H4 (cell line): Measurements from ENCODE around the gene GAR1. TPM values are rescaled to one million over a fixed set of nuclear protein-coding genes. Genes with fewer than 3 reads are reported as not detected.
"Not testable (repeated sequence)": the region's sequence is repeated elsewhere in the genome, so short reads cannot be mapped to it uniquely, and the experiment has no call there.

Experiments
- DNase-seq: peaks from one replicate; pipeline ENCODE4 v3.0.0-alpha.2; 2015; ENCODE audit warnings: low spot score
- total RNA-seq: library from RNA; depleted of rRNA; stranded (reverse); fragments of >200 nt; shearing (Covaris generic); gene quantifications from 2 replicates; pipeline ENCODE4 v1.2.3, GENCODE V29; 2014; rRNA removed

GAR1 gene
- total RNA-seq, result 4.1 and 13.7 TPM in 2 replicates

DNA sequence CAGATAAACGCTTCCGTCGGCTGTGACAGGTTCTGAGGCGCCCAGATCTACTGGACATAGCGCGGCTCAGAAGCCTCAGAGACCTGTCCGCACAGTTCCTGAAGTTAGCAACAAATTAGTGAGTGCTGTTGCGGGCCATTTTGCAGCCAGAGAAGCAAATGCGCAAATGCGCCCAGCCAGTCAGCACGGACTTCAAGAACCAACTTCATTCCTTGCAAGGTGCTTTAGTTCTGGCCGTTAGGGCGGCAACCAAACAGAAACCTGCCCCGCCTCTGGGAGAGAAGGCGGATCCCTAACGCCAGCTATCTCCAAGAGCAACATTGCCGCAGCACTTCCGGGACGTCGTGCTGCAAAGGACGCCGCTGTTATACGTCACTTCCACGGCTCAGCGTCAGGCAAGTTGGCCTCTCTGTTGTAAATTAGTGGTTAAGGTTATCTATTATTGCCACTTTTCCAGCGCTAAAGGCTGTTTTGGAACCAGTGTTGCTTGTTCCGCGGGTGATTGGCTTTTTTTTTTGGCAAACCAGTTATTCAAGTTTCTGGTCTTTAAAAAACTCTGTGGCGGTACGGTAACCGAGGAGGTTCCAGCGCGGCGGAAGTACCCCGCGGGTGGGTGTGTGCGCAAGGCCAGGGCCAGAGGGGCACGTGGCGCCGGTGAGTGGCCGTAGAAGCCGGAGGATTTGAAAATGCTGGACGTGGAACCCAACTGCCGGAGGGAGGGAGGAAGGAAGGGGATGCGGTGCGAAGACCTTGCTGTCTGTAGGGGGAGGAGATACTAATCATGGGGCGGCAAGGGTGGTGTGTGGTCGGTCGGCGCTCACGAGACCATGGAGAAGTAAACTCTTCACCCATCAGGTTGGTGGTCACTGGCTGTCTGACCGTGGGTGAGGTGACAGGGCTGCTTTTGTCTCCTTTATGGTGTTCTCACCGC lies at the start of gene GAR1:
TSS of gene GAR1 (plus strand) at position 612 of the 931 bp plus-strand sequence. CDS start 403 bp downstream, outside the sequence.
- peak; percentile 94 for DNase-seq

DNA sequence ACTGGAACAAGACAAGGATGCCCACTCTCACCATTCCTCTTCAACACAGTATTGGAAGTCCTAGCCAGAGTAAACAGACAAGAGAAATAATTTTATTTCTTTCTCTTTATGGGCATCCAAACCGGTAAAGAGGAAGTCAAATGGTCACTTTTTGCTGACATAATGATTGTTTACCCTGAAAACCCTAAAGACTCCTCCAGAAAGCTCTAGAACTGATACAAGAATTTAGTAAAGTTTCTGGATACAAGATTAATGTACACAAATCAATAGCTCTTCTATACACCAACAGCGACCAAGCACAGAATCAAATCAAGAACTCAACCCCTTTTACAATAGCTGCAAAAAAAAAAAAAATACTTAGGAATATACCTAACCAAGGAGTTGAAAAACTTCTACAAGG lies 33.5 kb upstream of the GAR1 start:
- not testable (repeated sequence) for DNase-seq

DNA sequence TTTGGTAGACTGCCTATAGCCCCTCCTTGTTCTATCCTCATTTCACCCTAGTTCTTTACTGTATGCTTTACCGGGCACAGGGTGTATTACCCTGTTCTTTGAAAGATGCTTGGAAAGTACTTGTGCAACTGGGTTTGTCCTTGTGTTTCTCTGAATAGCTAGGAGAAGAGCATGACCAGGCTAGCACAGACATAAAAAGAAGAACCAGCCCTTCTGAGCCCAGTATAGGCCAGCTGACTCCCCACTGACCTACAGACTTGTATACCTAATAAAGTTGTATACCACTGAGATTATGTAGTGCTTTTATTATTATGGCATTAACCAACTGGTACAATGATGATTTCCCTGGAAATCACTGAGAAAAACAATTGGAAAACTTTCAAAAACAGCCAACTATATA lies 28.7 kb upstream of the GAR1 start:
- no peak for DNase-seq

DNA sequence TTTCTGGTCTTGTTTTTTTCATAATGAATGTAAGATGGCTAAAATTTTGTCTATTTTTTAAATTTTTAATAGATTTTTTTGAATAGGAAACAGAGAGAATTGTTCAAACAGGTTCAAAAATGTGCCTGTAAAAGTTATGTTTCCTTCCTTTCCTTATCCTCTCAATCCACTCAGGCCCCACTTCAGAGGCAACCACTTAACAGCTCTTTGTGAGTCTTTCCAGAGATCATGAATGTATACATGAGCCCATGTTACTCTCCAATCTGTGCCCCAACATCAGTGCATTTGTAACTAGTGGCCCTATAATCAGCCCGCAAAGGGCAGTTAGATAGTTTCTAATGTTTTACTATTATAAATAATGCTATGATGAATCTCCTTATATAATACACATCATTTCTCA lies 27.8 kb upstream of the GAR1 start:
- no peak for DNase-seq

DNA sequence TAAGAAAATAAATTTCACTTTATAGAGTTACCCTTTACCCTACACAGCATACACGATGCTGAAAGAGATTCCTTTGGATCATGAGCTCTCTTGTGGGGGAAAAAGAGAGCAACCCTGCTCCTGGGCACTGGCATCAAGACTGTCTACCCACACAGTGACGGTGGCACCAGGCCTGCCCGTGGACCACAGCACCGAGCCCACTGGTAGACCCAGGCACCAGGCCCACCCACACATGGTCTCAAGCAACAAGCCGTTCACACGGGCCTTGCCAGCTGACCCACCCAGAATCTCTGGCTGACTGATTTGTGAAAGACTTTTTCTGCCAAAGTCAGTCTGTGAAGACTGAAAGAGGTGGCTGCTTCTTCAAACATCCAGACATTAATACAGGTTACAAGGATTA lies 20.5 kb upstream of the GAR1 start:
- DNase-seq, result no peak

DNA sequence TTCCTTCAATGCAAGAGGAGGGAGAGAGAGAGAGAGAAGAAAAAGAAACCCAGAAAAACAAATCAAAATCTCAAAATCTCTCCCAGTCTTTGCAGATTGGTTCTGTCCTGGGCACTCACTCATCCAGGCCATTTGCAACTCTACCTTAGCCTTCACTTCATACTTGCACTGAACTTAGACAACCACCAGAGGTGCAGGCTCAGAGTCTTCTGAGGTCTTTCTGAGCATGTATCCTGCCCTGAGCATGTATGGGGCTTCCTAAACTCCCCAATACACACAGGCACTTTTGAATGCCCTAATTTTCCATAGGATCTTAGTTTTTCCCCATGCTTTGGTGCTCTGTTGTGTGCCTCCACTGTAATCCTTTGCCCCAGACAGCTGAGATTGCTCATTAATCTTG lies 16.7 kb upstream of the GAR1 start:
- DNase-seq, result no peak

DNA sequence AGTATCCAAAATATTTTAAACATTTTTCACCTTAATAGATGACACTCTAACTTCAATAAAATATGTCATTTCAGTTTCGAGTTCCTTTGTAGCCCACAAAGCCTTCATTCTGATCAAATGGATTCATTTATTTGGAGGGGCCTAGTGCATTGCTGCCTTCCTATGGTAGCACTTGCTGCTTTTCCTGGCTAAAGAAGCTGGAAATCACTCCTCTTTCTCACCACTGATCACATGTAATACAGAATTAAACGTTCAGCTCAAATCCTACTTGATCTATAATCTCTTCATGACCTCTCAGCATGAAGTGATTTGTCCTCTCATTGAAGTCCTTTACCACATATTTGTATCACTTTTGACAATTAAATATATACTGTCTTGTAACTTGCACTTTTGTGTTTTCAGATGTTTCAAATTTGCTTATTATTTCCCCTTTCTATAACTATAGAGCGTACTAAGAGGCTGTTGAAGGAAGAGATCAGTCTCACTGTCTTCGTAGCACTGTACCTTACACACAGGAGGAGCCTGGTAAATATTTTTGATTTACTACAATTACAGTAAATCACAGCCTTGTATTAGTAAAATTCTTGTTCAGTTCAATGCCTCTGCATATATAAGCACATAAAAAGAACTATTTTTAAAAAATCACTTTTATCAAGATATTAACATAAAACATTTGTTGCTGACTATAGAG lies 14.3 kb upstream of the GAR1 start:
- DNase-seq, result no peak

DNA sequence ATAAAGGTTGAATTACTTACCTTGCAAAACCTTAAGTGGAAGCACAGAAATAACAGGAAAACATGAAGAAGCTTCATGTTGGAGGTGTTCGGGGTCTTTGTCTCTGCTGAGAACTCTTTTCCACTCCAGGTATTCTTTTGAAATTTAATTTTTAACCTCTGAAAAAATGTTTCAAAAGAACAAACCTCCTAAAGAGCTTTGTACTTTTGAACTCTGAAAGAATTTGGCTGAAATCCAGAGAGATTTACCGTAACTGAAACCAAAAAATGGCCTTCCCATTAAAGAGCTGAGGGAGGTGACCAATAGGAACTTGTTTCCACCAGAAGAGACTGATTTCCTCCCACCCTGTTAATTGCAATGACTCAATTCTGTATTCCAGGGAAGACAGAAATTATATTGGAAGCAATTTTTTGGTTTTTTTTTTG lies 13.7 kb upstream of the GAR1 start, which contains the start of gene CFI:
TSS of gene CFI (minus strand) at position 105 of the 425 bp plus-strand sequence. CDS start at position 77, 28 bp downstream.
- DNase-seq, result peak; percentile 88

DNA sequence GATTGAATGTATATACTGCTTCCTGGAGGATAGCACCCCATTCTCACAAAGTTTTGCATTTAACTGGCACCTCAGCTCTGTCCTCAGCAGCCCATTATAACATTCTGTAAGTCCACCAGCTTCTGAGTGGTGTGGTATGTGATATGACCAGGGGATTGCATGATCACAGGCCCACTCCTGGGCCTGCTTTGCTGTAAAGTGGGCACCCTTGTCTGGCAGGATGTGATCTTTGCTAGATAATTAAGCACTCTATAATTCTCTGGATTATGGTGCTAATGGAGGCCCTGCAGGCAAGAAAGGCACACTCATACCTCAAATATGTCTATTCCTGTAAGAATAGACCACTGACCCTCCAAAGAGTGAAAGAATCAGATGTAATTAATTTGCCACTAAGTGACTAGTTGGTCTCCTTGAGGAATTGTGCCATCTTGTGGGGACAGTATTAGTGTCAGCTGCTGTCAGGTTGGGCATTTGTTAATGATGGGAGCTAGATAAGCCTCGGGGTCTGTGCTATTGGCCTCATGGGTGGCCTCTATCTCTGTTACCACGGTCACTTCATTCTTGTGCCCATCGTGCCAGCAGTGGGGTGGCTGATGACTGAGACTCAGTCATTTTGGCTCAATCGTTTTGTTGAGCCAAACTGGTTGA lies 11.5 kb upstream of the GAR1 start:
- peak; percentile 74 for DNase-seq

DNA sequence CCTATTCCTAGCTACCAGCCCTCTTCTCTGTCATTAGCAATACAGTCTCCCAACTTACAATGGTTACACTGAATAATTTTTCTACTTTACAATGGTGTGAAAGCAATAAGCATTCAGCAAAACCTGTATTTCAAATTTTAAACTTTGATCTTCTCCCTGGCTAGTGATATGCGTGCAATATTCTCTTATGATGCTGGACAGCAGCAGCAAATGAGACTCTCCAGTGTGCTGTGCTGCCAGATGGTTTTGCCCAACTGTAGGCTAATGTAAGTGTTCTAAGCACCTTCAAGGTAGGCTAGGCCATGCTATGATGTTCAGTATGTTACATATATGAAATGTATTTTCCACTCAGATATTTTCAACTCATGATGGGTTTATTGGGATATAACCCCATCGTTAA lies 5.9 kb upstream of the GAR1 start:
- no peak for DNase-seq

DNA sequence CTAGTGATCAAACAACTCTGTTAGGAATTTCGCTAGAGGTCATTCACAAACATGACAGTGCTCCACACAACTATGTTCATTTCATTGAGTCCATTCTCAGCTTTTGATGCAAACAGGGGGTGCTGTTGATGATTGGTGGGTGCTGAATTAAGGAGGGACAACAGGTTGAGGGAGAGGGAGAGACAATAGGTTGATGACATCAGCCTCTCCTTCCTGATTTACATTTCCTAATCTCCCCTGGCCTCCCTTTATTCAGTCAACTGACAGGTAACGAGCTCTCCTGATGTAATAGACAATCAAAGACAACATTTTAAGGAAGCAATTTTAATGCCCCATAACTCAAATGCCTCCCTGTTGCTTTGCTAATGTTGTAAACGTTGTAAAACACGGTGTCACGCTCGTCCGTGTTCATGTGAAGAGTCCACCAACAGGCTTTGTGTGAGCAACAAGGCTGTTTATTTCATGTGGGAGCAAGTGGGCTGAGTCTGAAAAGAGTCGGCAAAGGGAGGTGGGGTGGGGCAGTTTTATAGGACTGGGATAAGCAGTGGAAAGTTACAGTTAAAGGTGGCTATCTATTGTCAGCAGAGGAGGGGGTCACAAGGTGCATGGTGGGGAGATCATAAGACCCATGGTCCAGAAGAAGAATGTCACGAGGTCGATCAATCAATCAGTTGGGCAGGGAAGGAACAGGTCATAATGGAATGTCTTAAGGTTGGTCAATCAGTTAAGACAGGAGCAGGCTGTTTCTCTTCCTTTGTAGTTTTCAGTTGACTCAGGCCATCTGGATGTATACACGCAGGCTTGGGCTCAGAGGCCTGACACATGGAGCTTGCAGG lies 4.8 kb upstream of the GAR1 start:
- no peak for DNase-seq

DNA sequence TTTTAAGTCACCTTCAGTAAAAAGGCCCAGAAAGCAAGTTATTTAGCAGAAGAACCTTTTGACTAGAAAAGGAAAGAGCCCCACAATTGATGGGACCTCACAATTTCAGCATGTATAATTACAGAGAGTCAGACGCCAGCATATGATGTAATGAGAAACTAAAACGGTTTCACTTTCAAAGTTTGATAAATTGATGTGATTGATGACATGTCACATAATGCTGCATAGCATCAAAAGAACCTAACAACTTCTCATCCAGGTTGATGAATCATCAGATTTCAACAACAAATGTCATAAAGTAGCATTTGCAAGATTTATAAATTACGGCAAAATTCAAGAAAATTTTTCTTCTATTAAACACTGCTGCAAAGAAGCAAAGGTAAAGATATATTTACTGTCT lies 3.9 kb upstream of the GAR1 start:
- DNase-seq, result no peak

DNA sequence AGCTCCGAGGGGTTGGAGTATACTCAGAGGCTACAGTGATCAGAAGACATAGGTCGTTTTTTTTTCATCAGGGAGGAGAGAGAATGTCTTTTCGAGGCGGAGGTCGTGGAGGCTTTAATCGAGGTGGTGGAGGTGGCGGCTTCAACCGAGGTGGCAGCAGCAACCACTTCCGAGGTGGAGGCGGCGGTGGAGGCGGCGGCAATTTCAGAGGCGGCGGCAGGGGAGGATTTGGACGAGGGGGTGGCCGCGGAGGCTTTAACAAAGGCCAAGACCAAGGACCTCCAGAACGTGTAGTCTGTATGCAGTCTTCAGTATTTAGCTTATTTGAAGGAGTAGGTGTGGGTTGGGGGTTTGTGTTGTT lies 500 bp downstream of the GAR1 start:
- no peak for DNase-seq

DNA sequence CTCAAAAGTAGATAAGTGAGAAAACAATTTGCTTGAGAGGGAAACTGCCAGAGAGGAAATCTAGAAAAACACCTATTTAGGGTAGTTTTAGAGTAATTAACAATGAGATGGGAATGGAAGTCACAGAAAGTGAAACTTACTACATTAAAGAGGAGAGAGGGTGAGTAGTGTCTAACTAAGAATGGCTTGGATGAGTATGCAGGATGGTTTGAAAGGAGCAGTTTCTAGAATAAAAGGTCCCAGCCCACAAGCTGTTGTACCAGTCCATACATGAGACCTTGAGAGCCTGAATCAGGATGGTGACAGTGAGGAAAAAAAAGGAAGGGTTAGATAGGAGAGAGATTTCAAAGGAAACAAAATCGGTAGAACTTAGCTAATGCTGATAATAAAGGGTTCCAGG lies 1.3 kb downstream of the GAR1 start:
- no peak for DNase-seq

DNA sequence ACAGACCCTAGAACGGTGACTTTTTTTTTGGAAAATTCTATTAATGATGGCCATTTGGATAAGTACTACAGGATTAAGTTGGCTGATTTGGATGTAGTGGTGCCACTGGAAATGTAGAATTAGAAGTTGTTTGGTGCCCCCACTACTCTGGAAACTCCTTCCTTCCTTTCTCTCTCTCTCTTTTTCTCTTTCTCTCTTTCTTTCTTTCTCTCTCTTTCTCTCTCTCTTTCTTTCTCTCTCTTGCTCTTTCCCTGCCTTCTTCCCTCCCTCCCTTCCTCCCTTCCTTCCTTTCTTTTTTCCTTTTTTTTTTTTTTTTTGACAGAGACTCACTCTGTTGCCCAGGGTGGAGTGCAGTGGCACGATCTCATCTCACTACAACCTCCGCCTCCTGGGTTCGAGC lies 2.7 kb downstream of the GAR1 start:
- DNase-seq, result no peak

DNA sequence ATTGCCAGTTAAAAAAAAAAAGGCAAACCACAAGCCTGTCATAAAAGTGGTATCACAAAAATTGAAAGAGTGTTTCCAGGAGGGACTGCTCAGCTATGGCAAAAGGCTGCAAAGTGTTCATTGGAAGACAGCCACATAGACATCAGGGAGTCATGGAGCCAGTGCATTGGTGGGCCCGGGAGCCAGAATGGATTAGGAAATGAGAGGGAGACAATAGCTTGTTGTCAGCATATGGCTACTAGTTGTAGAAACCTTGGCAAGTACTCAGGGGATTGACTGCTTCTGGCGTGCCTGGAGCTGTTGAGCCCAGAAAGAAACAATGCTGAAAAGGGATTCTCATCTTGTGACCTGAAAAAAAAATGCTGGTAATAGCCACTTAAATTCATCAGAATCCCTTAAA lies 5.0 kb downstream of the GAR1 start:
- DNase-seq, result no peak

DNA sequence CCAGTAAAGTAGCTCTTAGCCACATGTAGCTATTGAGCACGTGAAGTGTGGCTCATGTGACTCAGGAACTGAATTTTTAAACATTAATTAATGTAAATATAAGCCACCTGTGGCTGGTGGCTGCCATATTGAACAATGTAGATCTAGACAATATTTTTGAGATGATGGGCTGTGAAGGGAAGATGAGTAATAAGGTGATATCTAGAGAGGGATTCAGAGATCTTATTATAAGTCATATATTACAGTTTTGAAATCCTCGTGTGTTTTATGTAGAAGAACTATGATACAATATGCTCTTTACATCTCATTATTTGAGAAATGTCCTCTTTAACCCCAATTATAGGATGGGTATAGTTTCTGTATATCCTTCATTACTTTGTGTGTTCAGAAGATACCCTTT lies 5.6 kb downstream of the GAR1 start:
- DNase-seq, result no peak

DNA sequence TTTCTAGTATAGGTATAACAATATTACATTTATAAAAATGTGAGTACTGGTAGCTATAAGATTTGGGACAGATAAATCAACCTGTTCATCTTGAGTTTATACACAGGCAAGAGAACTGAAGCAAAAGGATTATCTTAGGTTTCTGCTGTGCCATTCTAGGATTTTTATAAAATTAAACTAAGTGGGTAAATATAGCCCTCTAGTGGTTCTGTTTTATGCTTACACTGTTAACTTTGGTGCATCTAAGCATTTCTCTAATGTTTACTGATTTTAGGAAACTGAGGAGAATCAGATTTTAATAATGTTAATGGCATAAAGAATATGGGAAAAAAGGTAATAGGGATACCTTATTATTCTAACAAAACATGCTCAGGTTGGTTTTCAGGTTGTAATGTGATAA lies 11.2 kb downstream of the GAR1 start:
- no peak for DNase-seq

DNA sequence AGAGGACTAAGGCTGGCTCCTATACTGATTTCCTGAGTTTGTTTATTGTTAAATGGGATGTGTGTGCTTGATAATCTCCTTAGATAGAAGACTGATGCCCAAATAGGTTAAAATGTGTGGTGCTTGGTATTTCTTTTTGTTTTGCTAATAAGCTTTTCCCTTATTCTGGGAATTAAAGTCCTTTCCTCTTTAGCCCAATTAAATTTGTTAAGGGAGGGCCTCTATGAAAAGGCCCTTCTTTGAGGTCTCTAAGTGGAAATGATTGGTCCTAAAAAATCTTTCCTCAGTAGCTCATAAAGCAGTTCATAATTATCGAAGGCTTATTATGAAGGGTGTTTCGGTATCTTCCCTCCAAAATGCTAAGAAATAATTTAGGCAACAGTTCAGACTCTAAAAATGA lies 12.1 kb downstream of the GAR1 start, which contains the start of gene RRH:
TSS of gene RRH (plus strand) at position 301 of the 400 bp plus-strand sequence. CDS start at position 357, 56 bp downstream.
- DNase-seq, result no peak

DNA sequence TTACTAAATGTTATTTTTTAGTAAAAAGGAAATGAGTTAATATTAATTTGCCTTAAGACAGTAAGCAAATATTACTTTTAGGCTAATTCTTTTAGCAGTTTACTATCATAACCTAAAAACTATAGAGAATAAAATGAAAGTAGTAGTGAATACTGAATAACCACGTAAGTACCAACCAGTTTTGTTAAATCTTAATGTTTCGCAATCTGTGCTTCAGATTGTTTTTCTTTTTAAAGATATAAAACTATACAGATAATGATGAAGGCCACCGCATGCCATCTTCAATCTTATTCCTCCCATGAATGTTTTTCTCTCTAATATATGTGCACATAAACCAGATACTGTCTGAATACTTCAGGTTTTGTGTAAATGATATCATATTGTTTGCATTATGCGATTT lies 18.2 kb downstream of the GAR1 start:
- no peak for DNase-seq

DNA sequence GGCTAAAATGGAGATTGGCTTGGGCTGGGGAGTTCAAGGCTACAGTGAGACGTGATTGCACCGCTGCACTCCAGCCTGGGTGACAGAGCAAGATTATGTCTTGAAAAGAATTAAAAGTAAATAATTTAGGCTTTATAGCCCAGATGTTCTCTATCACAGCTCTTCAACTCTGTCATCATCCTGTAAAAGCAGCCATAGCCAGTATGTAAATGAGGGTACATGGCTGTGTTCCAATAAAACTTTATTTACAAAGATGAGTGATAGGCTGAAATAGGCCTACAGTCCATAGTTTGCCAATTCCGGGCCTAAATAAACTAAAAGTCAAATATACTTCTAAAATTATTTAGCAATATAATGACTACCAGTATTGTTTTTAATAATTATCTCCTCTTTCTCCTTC lies 21.4 kb downstream of the GAR1 start:
- no peak for DNase-seq
